Measurements from ENCODE around the gene SLC22A12. TPM values are rescaled to one million over a fixed set of nuclear protein-coding genes. Genes with fewer than 3 reads are reported as not detected.
A peak's percentile ranks its signal among the peaks of the same experiment; 100 is the strongest.

Gene SLC22A12
- total and polyA plus RNA-seq, 7 donors = not detected

DNA sequence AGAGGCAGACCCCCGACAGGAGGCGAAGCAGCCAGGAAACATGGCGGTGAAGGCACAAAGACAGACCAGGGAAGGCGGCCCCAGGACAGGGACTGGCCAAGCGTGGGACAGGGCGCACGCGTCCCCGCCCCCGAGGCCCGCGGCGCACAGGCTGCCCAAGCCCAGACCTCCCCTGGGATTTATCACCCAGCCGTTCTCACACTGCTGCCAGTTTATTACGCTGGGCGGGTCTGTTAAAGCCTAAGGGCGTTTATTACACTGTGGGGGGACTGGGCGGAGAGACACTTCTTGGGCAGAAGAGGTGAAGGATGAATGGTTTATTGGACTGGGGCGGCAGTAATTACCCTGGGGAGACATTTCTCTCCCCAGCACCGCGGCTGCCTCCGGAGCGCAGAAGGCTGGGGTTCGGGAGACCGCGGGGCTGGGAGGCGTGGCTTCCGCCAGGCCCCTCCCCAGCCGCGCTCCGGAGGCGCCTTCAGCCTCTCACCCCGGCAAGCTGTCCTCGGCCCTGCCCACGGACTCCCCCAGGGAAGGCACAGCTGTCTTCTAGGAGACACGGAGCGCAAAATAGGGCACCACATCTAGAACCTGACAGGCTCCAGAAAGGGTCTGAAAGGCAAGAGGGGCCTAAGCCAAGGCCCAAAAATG, 47.1 kb downstream of the SLC22A12 start:
- H3K9me3 ChIP-seq = no peaks in the 10 kb centered on the region
- peak overlapping the region in 3 of 4 donors; percentile 69 to 77 (median 74) for H3K27ac ChIP-seq
- intact Hi-C loops (cut with DNase I) = no loop called here
- TF ChIP-seq POLR2AphosphoS5 (IDR thresholded peaks at IDR 0.05) (peak in 2 of 4 donors; percentile 31 to 41), POLR2A (IDR thresholded peaks at IDR 0.05) (no peak)
- peaks cover 0 to 14% (median 0%) of the 10 kb centered on the region in 4 donors for H3K36me3 ChIP-seq
- H3K4me1 ChIP-seq = peaks cover 0 to 57% (median 37%) of the 10 kb centered on the region in 4 donors
- DNase-seq = peak; percentile 82
- peaks cover 0 to 17% (median 5%) of the 10 kb centered on the region in 3 donors for H3K27me3 ChIP-seq
- 6 to 31% methylated on average over 37 of the region's 37 CpGs for WGBS, 2 donors
- peak overlapping the region; percentile 19 to 41 (median 34) for H3K4me3 ChIP-seq

- peaks cover 0 to 23% (median 5%) of the 10 kb centered on the region in 3 donors for H3K27me3 ChIP-seq
- TF ChIP-seq POLR2AphosphoS5 (IDR thresholded peaks at IDR 0.05) = no peak
- TF ChIP-seq EP300 (IDR thresholded peaks at IDR 0.05) = no peak
- TF ChIP-seq, protein P1, sequence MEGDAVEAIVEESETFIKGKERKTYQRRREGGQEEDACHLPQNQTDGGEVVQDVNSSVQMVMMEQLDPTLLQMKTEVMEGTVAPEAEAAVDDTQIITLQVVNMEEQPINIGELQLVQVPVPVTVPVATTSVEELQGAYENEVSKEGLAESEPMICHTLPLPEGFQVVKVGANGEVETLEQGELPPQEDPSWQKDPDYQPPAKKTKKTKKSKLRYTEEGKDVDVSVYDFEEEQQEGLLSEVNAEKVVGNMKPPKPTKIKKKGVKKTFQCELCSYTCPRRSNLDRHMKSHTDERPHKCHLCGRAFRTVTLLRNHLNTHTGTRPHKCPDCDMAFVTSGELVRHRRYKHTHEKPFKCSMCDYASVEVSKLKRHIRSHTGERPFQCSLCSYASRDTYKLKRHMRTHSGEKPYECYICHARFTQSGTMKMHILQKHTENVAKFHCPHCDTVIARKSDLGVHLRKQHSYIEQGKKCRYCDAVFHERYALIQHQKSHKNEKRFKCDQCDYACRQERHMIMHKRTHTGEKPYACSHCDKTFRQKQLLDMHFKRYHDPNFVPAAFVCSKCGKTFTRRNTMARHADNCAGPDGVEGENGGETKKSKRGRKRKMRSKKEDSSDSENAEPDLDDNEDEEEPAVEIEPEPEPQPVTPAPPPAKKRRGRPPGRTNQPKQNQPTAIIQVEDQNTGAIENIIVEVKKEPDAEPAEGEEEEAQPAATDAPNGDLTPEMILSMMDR (IDR thresholded peaks at IDR 0.05) = no peak
- TF ChIP-seq POLR2A (IDR thresholded peaks at IDR 0.05) = no peak
- WGBS, 2 donors = 97 to 99% methylated on average over 2 of the region's 2 CpGs
Observed at GRCh38 chr11:64638829-64639228, 47.8 kb downstream of the SLC22A12 start.

GRCh38 chr11:64639885-64640284, 48.9 kb downstream of the SLC22A12 start:
- peaks cover 0 to 65% (median 48%) of the 10 kb centered on the region in 4 donors for H3K4me1 ChIP-seq
- intact Hi-C loops (cut with DNase I) = no loop called here
- peak overlapping the region in 1 of 4 donors; percentile 39 for H3K27ac ChIP-seq
- H3K27me3 ChIP-seq = peaks cover 0 to 29% (median 5%) of the 10 kb centered on the region in 3 donors
- H3K4me3 ChIP-seq = no peak overlapping the region
- H3K36me3 ChIP-seq = peaks cover 0 to 3% (median 0%) of the 10 kb centered on the region in 4 donors
- H3K9me3 ChIP-seq = no peaks in the 10 kb centered on the region
- DNase-seq = no peak
- no peak for TF ChIP-seq POLR2AphosphoS5 (IDR thresholded peaks at IDR 0.05)
- no peak for TF ChIP-seq POLR2A (IDR thresholded peaks at IDR 0.05)
- TF ChIP-seq, protein P1 (IDR thresholded peaks at IDR 0.05) = no peak
- no peak for TF ChIP-seq EP300 (IDR thresholded peaks at IDR 0.05)
- 52 to 69% methylated on average over 4 of the region's 4 CpGs for WGBS, 2 donors

More at GRCh38 chr11:64638829-64639228, 47.8 kb downstream of the SLC22A12 start:
- peaks cover 0 to 14% (median 0%) of the 10 kb centered on the region in 4 donors for H3K36me3 ChIP-seq
- no peak for DNase-seq
- no peak overlapping the region for H3K4me3 ChIP-seq
- intact Hi-C loops (cut with DNase I) = no loop called here
- H3K9me3 ChIP-seq = no peaks in the 10 kb centered on the region
- H3K27ac ChIP-seq = peak overlapping the region in 3 of 4 donors; percentile 69 to 77 (median 74)
- peaks cover 0 to 61% (median 43%) of the 10 kb centered on the region in 4 donors for H3K4me1 ChIP-seq

DNA sequence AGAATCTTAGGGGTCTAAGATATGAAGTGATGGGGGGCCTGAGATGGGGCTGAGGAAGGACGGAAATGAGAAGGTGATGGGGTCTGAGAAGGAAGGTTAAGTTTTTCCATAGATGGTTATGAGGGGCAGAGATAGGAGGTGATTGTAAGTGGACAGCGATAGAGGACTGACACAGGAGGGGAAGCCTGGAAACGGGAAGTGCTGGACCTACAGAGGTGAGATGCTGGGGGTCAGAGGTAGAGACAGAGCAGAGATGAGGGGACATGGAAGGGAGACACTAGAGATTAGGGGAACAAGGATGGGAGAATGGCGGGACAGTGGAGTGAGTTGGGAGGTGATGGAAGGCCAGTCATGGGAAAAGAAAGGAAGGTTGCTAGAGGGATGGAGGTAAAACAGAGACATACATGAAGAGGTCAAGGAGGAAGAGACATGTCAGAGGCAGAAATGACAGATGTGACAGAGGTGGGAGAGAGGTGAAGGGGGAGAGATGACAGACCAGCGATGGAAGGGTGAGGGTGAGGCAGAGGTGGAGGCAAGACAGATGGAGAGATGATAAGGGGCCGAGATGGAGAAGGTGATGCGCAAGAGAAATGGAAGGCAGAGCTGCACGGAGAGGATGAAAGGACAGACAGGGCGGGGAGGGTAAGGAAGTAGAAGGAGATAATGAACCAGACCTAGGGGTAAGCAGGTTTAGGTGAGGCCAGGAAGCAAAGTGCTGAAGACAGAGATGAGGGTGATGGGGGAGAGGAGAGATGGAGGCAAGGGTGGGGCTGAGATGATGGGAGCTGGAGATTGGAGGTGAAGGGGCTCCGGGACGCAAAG, 50.8 kb downstream of the SLC22A12 start:
- H3K27ac ChIP-seq = peak overlapping the region in 3 of 4 donors; percentile 62 to 76 (median 67)
- TF ChIP-seq POLR2A (IDR thresholded peaks at IDR 0.05) = no peak
- TF ChIP-seq EP300 (IDR thresholded peaks at IDR 0.05) = no peak
- TF ChIP-seq, protein P1 (IDR thresholded peaks at IDR 0.05) = no peak
- no peak for TF ChIP-seq POLR2AphosphoS5 (IDR thresholded peaks at IDR 0.05)
- peaks cover 0 to 52% (median 45%) of the 10 kb centered on the region in 4 donors for H3K4me1 ChIP-seq
- intact Hi-C loops (cut with DNase I) = loop anchor here (2.0 kb wide), 1 partner anchor 33 kb away; no protein-coding TSS in a partner anchor
- H3K27me3 ChIP-seq = peaks cover 0 to 29% (median 5%) of the 10 kb centered on the region in 3 donors
- H3K36me3 ChIP-seq = no peaks in the 10 kb centered on the region
- whole genome bisulfite sequencing, 2 donors = 48 to 51% methylated on average over 11 of the region's 11 CpGs
- DNase-seq = no peak
- peak overlapping the region; percentile 60 to 76 (median 67) for H3K4me3 ChIP-seq
- H3K9me3 ChIP-seq = no peaks in the 10 kb centered on the region

GRCh38 chr11:64642418-64642735, 51.4 kb downstream of the SLC22A12 start:
- intact Hi-C loops (cut with DNase I) = loop anchor here (2.0 kb wide), 1 partner anchor 34 kb away; no protein-coding TSS in a partner anchor
- Histone ChIP-seq H3K4me1 (peaks cover 0 to 47% (median 39%) of the 10 kb centered on the region in 4 donors), H3K4me3 (peak overlapping the region; percentile 60 to 76 (median 67)), H3K27me3 (peaks cover 0 to 29% (median 5%) of the 10 kb centered on the region in 3 donors), H3K27ac (peak overlapping the region in 3 of 4 donors; percentile 62 to 76 (median 67)), H3K36me3 (no peaks in the 10 kb centered on the region), H3K9me3 (no peaks in the 10 kb centered on the region)
- WGBS, 2 donors = 1% methylated on average over 30 of the region's 30 CpGs
- no peak for DNase-seq
- TF ChIP-seq EP300 (IDR thresholded peaks at IDR 0.05) (no peak), POLR2A (IDR thresholded peaks at IDR 0.05) (no peak), POLR2AphosphoS5 (IDR thresholded peaks at IDR 0.05) (no peak)
- TF ChIP-seq, protein P1 (IDR thresholded peaks at IDR 0.05) = no peak
